Esophagus muscularis mucosa (tissue), 3 donors: ENCODE data around the gene TMEM97.

Source experiments
- POLR2A ChIP-seq: fragments of 450-650 bp; IDR thresholded peaks from one replicate; pipeline ENCODE4 v1.6.1; 2017; ENCODE audit warnings: antibody characterized with exemption, moderate library complexity, mild to moderate bottlenecking, low read depth
- TF ChIP-seq, protein P1 (sequence below), 3 experiments: fragments of 200-600 bp in 2 of 3; fragments of 450-650 bp in 1 of 3; sonication (generic) in 2 of 3; IDR thresholded peaks; one replicate each; pipeline ENCODE4 v1.5.1; 2017 to 2019; ENCODE audit warnings: antibody characterized with exemption in 3 of 3, mild to moderate bottlenecking in 2 of 3, moderate library complexity in 1 of 3

DNA sequence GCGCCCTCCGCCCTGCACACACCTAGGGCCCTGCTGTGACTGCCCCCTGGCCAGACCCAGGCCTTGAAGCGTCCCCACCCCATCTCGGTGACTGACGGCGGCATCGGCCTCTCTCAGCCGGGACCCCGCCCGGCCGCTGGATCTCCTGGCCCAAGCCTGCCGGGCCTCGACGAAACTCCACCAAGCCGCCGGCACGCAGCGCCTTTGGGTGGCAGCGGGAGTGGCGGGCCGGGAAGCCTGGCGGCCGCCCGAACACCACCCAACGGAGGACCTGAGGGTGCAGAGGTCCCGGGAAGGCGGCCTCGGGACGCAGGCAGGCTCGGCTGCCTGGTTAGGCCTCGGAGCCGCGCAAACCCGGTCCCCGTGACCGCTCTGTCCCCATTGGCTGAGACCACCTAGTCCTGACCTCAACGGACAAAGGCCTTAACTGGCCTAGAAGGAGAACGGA lies 12.0 kb upstream of the TMEM97 start:
- TF ChIP-seq POLR2A = no peak
- TF ChIP-seq, protein P1, sequence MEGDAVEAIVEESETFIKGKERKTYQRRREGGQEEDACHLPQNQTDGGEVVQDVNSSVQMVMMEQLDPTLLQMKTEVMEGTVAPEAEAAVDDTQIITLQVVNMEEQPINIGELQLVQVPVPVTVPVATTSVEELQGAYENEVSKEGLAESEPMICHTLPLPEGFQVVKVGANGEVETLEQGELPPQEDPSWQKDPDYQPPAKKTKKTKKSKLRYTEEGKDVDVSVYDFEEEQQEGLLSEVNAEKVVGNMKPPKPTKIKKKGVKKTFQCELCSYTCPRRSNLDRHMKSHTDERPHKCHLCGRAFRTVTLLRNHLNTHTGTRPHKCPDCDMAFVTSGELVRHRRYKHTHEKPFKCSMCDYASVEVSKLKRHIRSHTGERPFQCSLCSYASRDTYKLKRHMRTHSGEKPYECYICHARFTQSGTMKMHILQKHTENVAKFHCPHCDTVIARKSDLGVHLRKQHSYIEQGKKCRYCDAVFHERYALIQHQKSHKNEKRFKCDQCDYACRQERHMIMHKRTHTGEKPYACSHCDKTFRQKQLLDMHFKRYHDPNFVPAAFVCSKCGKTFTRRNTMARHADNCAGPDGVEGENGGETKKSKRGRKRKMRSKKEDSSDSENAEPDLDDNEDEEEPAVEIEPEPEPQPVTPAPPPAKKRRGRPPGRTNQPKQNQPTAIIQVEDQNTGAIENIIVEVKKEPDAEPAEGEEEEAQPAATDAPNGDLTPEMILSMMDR (IDR thresholded peaks at IDR 0.05) = no peak
